Inflammatory macrophage treated with lipopolysaccharide for 1 hour (primary cell): Measurements from ENCODE around the gene SELENOI.

Experiments used
- DNase-seq, 2 donors: peaks; one replicate each; pipeline ENCODE4 v3.0.0-alpha.2; 2020 to 2022

SELENOI gene

GRCh38 chr2:26412091-26412673 is 66.2 kb downstream of the SELENOI start:
- peak; percentile 87 to 91 for DNase-seq

- DNase-seq: peak; percentile 8 to 48
These were observed 68.4 kb downstream of the SELENOI start for GRCh38 chr2:26414311-26414710.

DNA sequence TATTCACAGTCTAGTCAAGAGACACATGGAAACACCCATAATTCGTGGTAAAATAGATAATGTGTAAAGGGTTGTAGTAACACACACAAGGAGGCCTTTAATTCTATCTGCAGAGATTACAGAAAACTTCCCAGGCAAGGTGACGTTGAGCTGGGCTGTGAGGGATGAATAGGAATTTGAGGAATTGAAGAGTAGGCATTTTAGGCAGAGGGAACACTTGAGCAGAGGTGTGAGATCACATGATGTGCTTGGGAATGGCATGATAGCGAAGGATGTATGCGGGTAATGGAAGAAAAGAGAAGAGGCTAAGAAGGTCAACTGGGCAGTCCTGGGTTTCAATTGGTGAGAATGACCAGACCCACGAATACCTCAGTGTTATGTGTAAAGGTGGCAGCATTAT is 76.0 kb downstream of the SELENOI start:
- no peak for DNase-seq

- DNase-seq: no peak
These were observed 77.1 kb downstream of the SELENOI start for GRCh38 chr2:26422947-26423629.

DNA sequence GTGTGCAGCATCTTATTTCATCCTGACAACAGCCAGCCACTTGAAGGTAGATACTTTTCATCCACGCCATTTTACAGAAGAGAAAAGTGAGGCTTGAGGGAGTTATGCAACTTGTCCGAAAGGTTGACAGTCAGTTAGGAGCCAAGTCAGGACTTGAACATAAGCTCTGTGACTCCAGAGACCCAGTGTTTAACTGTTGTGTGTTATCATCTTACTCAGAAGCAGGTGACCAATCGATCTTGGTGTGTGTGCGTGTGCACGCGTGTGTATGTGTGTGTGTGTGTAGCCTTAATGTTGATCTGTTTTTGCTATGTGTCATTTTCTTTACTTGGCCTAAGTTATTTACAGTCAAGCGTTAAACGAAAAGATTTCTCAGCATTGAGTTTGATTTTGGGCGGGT is 77.8 kb downstream of the SELENOI start:
- DNase-seq: no peak

DNA sequence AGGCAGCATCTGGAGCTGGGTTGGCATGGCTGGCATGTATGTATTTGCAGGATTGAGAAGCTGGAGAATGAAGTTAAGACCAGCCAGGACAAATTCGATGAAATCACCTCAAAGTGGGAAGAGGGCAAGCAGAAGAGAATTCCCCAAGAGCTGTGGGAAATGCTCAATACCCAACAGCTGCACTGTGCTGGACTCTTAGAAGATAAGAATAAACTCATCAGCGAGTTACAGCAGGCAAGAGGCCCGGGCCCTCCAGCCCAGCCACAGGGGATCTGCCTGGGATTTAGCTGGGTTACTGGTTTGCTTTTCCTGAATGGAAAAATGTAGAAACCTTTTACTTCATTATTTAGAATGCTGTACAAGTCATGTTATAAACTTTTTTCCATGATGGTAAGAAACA is 78.3 kb downstream of the SELENOI start:
- DNase-seq: no peak

GRCh38 chr2:26428846-26429245 is 82.9 kb downstream of the SELENOI start:
- no peak for DNase-seq

DNA sequence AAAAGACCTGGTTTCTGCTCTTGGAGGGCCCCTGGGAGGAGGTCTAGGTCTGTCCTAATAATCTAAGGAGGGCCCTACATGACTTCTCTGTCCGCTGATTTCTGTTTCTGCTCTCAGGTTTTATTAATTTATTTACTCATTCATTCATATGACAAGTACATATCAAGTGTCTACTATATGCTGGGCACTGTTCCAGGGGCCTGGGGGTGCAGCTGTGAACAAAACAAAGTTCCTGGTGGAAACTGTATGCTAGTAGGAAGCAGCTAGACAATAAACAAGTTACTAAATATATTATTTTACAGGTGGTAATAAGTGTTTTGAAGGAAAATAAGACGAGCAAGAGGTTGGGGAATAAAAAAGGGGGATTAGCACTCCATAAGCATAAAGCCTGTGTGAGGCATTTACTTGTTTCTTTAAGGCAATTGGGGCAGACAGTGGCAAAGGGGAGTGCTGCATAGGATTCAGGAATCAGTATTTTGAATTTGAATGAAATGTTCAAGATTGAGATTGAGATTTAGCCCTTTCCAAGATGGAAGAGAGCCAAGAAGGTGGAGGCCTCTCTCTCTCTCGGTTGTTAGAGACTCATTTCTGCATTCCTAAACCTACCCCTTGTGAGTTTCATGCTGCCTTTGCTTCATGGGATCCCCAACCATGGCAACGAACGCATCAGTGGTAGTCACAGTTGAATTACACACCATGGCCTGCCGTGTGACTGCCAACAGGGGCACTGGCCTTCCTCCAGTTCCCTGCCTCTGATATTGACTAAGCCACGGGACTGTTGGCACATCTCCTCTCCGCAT is 84.0 kb downstream of the SELENOI start:
- DNase-seq: no peak

DNA sequence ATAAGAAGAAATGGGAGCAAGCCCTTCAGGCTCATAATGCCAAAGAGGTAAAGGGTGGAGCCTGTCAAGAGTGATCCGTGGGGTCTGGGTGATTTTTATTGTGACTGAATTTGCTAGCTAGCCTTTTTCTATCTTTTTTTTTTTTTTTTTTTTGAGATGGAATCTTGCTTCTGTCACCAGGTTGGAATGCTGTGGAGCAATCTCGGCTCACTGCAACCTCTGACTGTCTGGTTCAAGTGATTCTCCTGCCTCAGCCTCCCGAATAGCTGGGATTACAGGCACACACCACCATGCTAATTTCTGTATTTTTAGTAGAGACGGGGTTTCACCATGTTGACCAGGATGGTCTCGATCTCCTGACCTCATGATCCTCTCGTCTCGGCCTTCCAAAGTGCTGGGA is 84.9 kb downstream of the SELENOI start:
- DNase-seq: no peak

DNA sequence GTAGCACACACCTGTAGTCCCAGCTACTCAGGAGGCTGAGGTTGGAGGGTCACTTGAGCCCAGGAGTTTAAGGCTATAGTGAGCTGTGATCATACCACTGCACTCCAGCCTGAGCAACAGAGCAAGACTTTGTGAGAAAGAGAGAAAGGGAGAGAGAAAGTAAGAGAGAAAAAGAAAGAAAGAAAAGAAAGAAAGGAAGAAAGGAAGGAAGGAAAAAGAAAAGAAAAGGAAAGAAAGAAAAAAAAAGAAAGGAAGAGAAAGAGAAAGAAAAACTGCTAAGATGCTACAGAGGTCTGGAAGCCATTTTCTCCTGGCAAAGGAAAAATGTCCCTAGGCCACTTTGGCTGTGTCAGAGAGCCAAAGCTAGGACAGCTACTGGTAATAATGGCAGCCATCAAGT is 86.4 kb downstream of the SELENOI start:
- no peak for DNase-seq

DNA sequence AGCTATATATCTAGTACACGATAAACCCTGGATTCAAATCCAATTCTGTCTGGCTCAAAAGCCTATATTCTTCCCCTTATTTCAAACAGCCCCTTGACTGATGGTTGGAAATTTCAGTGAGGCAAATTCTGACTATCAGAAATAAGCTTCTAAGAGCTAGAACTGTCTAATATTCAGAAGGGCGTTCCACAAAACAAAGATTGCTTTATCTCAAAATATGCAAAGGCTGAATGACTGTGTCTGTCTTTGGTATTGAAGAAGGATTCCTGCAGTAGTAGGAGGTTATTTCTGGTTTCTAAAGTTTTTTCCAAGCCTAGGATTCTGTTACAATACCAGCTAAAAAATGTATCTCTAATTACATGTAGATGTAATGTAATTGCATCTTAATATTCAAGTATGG is 86.9 kb downstream of the SELENOI start:
- no peak for DNase-seq

DNA sequence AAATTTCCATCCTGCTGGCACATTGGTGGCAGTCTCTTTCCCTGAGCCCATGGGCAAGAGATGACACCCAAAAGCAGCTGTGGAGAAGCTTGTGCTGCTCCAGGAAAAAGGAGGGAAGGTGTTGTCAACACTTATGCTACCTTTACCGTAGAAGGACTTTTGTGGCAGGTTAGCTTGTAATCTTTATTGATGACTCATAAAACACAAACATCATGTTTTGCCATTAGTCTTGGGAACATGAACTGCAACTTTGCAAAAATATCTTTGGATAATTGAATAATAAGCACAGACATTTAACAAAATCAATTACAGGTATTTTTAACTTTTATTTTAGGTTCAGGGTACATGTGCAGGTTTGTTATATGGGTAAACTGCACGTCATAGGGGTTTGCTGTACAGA is 89.2 kb downstream of the SELENOI start:
- no peak for DNase-seq

- DNase-seq: no peak
These were observed 92.6 kb downstream of the SELENOI start for GRCh38 chr2:26438526-26438925.

GRCh38 chr2:26438926-26439325 is 93.0 kb downstream of the SELENOI start:
- DNase-seq: no peak

DNA sequence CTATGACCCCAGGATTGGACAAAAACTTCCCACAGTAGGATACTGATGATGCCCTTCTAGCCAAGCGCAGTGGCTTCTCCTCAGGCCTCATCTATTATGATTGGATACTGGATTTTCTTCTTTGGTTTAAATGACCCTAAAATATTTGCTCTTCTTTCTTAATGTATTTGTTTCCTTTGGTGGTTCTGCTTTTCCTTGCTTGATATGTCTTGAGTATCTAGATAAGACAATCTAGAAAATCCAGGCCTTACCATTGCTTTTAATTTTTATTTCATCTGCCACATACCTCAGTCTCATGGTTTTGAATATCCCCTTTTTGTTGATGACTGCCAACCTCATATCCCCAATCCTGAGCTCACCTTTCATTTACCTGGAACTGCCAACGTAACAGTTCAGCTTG is 96.4 kb downstream of the SELENOI start:
- no peak for DNase-seq

DNA sequence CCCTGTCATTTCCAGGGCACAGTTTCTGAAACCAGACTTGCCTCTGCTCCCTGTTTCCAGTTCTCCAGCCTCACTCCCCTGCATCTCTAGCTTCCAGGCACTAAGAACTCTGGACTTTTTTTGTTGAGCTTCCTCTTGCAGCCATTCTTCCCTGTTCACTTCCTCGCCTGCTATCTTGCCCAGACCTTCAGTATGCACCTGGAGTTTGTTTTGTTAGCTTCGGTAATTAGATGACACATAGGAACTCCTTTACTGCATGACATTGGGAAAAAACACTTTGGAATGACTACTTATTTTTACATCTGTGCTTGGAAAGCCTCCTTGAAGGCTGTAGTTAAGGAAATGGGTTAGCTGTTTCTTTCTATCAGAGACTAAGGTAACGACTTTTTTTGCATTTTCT is 96.8 kb downstream of the SELENOI start:
- no peak for DNase-seq

- DNase-seq: no peak
These were observed 98.3 kb downstream of the SELENOI start for GRCh38 chr2:26444236-26444635.
